Measurements from ENCODE around the gene EPB41. TPM values are rescaled to one million over a fixed set of nuclear protein-coding genes. Genes with fewer than 3 reads are reported as not detected.

Gene EPB41
- total and polyA plus RNA-seq, 9 of the 15 experiments (the other 6 are each of a cell fraction or from before 2014, with no cell fraction given), result 3.7 to 213 (median 141) TPM

GRCh38 chr1:28886731-28887418 is 27.5 kb upstream of the EPB41 start (continued):
- TF ChIP-seq AFF4 (CRISPR knock-in tag; IDR thresholded peaks at IDR 0.05) (no peak; the same call in 1 of the 2 replicates), HCFC1 (IDR thresholded peaks at IDR 0.05; ENCODE audit: low read depth, low read length) (no peak), CSDE1 (IDR thresholded peaks at IDR 0.05) (peak in 1 of 2 experiments; percentile 74; a peak in 2 of 4 replicates), DDX20 (tag; IDR thresholded peaks at IDR 0.05; ENCODE audit: low read depth) (0 out of 2 replicates have a peak, but pooled peaks have one; percentile 46), MBD2 (IDR thresholded peaks at IDR 0.05; ENCODE audit: borderline replicate concordance, low read depth) (peak; percentile 80; the same call in 1 of the 2 replicates), POLR2A (conservative IDR thresholded peaks at IDR 0.05) (peak; percentile 82), ASH1L (IDR thresholded peaks at IDR 0.05; ENCODE audit: borderline replicate concordance, low read depth, partially characterized antibody) (peak; percentile 32), OTX1 (CRISPR knock-in tag; IDR thresholded peaks at IDR 0.05) (0 out of 2 replicates have a peak, but pooled peaks have one; percentile 37), ZNF143 (CRISPR knock-in tag; IDR thresholded peaks at IDR 0.05) (no peak), ELK3 (CRISPR knock-in tag; IDR thresholded peaks at IDR 0.05) (no peak), KHSRP (IDR thresholded peaks at IDR 0.05) (peak; percentile 79), MAFF (IDR thresholded peaks at IDR 0.05; ENCODE audit: low read length) (no peak), ZNF407 (IDR thresholded peaks at IDR 0.05; ENCODE audit: low read depth) (no peak)
